GM12878 (cell line): Measurements from ENCODE around the gene TSR1. TPM values are rescaled to one million over a fixed set of nuclear protein-coding genes. Genes with fewer than 3 reads are reported as not detected.
A peak's percentile ranks its signal among the peaks of the same experiment; 100 is the strongest.

Experiments
- ATAC-seq: fragments of 200-7000 bp; cut with Tn5 transposase; 3 replicates; pipeline ENCODE4 v1.9.1; 2020; ENCODE audit warnings: mild to moderate bottlenecking, moderate library complexity
- BruUV-seq: library from RNA; stranded (reverse); fragments of 400-500 nt; replicated peaks from 2 replicates; lab custom pipeline; 2021; lab: Mats Ljungman, UMichigan
- CTCF ChIA-PET: fragments of 300-600 bp; sonication (Branson Sonifier 250); formaldehyde crosslinking; extraction: SDS; loops from one replicate; lab custom pipeline; 2021; ENCODE audit warnings: inconsistent platforms; lab: Yijun Ruan, JAX
- POLR2A ChIA-PET: fragments of 350-600 bp; formaldehyde crosslinking; extraction: SDS; loops from one replicate; lab custom pipeline; 2021; ENCODE audit warnings: inconsistent platforms; lab: Charles Lee
- RAD21 ChIA-PET: fragments of 300-600 bp; sonication (Branson Sonifier 250); formaldehyde crosslinking; loops from one replicate; lab custom pipeline; 2023; ENCODE audit warnings: antibody characterized with exemption; ENCODE audit not compliant: unreplicated experiment; lab: Charles Lee
- SMC1A ChIA-PET: fragments of 300-600 bp; sonication (Branson Sonifier 250); formaldehyde crosslinking; loops from one replicate; lab custom pipeline; 2023; ENCODE audit not compliant: unreplicated experiment, uncharacterized antibody; lab: Charles Lee
- DNase-seq: peaks from one replicate; pipeline ENCODE4 v3.0.0-alpha.2; 2011; ENCODE audit warnings: low read depth, low spot score
- FAIRE-seq: peaks from 3 replicates; lab custom pipeline; 2011; peaks lifted over from hg19 to GRCh38; lab: Jason Lieb, UNC
- H2AFZ ChIP-seq: 2 replicates; pipeline ENCODE4 v1.6.0; 2011; ENCODE audit warnings: low read depth, low read length, control low read depth; ENCODE audit not compliant: control insufficient read depth
- H3K27ac ChIP-seq: 2 replicates; pipeline ENCODE4 v1.5.1; 2011; ENCODE audit warnings: control low read depth; ENCODE audit not compliant: control insufficient read depth, insufficient read depth
- H3K27me3 ChIP-seq, 2 experiments: replicated peaks in 1 of 2; 2 replicates each; pipeline versions ENCODE4 v1.6.0 to v1.6.1; 2011; ENCODE audit warnings: low read length in 1 of 2; ENCODE audit not compliant: control insufficient read depth in 2 of 2, insufficient read depth in 2 of 2
- H3K36me3 ChIP-seq, 2 experiments: 2 replicates each; pipeline ENCODE4 v1.5.1; 2011; ENCODE audit warnings: low read length in 1 of 2; ENCODE audit not compliant: control insufficient read depth in 2 of 2, insufficient read depth in 2 of 2
- H3K4me1 ChIP-seq: 2 replicates; pipeline ENCODE4 v1.6.1; 2011; ENCODE audit warnings: mild to moderate bottlenecking, low read length, moderate library complexity, mixed read lengths; ENCODE audit not compliant: control insufficient read depth, insufficient read depth
- H3K4me2 ChIP-seq: 2 replicates; pipeline ENCODE4 v1.6.0; 2011; ENCODE audit warnings: control low read depth; ENCODE audit not compliant: control insufficient read depth, insufficient read depth
- H3K4me3 ChIP-seq: fragments of 200-600 bp; sonication (generic); 2 replicates; pipeline ENCODE4 v1.5.1; 2016
- H3K79me2 ChIP-seq: 2 replicates; pipeline ENCODE4 v1.6.0; 2011; ENCODE audit warnings: low read length; ENCODE audit not compliant: control insufficient read depth, insufficient read depth
- H3K9ac ChIP-seq: 2 replicates; pipeline ENCODE4 v1.8.0; 2011; ENCODE audit warnings: low read length, control low read depth, mixed read lengths; ENCODE audit not compliant: control insufficient read depth, insufficient read depth
- H3K9me3 ChIP-seq: replicated peaks from 3 replicates; pipeline ENCODE4 v1.5.1; 2011; ENCODE audit warnings: mild to moderate bottlenecking, low read length; ENCODE audit not compliant: control insufficient read depth, insufficient read depth
- H4K20me1 ChIP-seq: 2 replicates; pipeline ENCODE4 v1.6.0; 2011; ENCODE audit not compliant: control insufficient read depth, insufficient read depth
- BHLHE40 ChIP-seq, 2 experiments: fragments of 450-650 bp in 1 of 2; IDR thresholded peaks; 2 replicates each; pipeline ENCODE4 v1.6.1; 2011 to 2017; ENCODE audit warnings: low read depth in 2 of 2, borderline replicate concordance in 1 of 2, improper control_type of control experiment in 1 of 2, low read length in 1 of 2, mild to moderate bottlenecking in 1 of 2
- FOXM1 ChIP-seq: IDR thresholded peaks from 2 replicates; pipeline ENCODE4 v1.6.1; 2012; ENCODE audit warnings: low read depth, mild to moderate bottlenecking, inconsistent platforms, low read length, moderate library complexity
- HDAC2 ChIP-seq: fragments of 200-600 bp; sonication (generic); IDR thresholded peaks from 2 replicates; pipeline ENCODE4 v1.6.1; 2017
- SUPT20H ChIP-seq: IDR thresholded peaks from 2 replicates; pipeline ENCODE4 v1.6.1; 2011; ENCODE audit warnings: low read depth, mild to moderate bottlenecking, low read length, moderate library complexity, borderline replicate concordance; ENCODE audit not compliant: control insufficient read depth
- TCF12 ChIP-seq: IDR thresholded peaks from 2 replicates; pipeline ENCODE4 v1.6.1; 2011; ENCODE audit warnings: low read depth, mild to moderate bottlenecking, low read length
- WGBS: methylation state at CpG from one replicate; pipeline ENCODE4 v1.1.6; 2016; ENCODE audit warnings: low lambda C conversion rate; ENCODE audit not compliant: insufficient replicate concordance, insufficient coverage; ENCODE audit errors: missing lambda C conversion rate; 5-methylcytosine and 5-hydroxymethylcytosine counted together
- in situ Hi-C: fragments of 300-500 bp; cut with MboI; formaldehyde crosslinking; loops from 9 replicates; pipeline ENCODE4 v1.14.3; 2018; ENCODE audit warnings: mixed read lengths
- intact Hi-C: fragments of 100-400 bp; cut with micrococcal nuclease; formaldehyde crosslinking; loops from one replicate; pipeline ENCODE4 v1.14.2; 2022; ENCODE audit not compliant: unreplicated experiment
- polyA plus RNA-seq, 11 experiments: library from polyadenylated mRNA; depleted of rRNA in 4 of 11; unstranded in 6 of 11; stranded (reverse) in 5 of 11; fragments of >200 nt; fragmentation: Nextera tagmentation in 4 of 11; fragmentation: Illumina TruSeq in 1 of 11; extraction: Ambion mirVana in 4 of 11; extraction: Trizol in 1 of 11; gene quantifications; 1 replicate in 1 of 11; 2 replicates in 10 of 11; pipeline versions ENCODE4 v1.2.1 to v1.2.3, GENCODE V29; 2011 to 2016; ENCODE audit warnings: inconsistent platforms in 2 of 11, missing spikeins in 2 of 11, low read depth in 1 of 11
- total RNA-seq, 4 experiments: library from RNA; depleted of rRNA in 3 of 4; stranded (reverse); fragments of >200 nt in 3 of 4; fragmentation: Illumina TruSeq in 1 of 4; extraction: Trizol in 1 of 4; gene quantifications; 2 replicates each; pipeline versions ENCODE4 v1.2.1 to v1.2.3, GENCODE V29; 2013 to 2021
- TF ChIP-seq, protein P1 (sequence below): fragments of 150-350 bp; IDR thresholded peaks from 2 replicates; pipeline ENCODE4 v1.6.1; 2016; ENCODE audit warnings: low read depth, low read length
- TF ChIP-seq, protein P2 (sequence below): IDR thresholded peaks from 2 replicates; pipeline ENCODE4 v1.6.1; 2011; ENCODE audit warnings: borderline replicate concordance, low read depth, mild to moderate bottlenecking, moderate library complexity, mixed read lengths, low read length; ENCODE audit not compliant: insufficient read depth; ENCODE audit errors: extremely low read length
- TF ChIP-seq, protein P3 (sequence below), 3 experiments: IDR thresholded peaks in 2 of 3; conservative IDR thresholded peaks in 1 of 3; 2 replicates each; pipeline ENCODE4 v1.5.1; 2011; ENCODE audit warnings: low read depth in 3 of 3, low read length in 3 of 3, mild to moderate bottlenecking in 3 of 3, control low read depth in 2 of 3, moderate library complexity in 2 of 3, inconsistent platforms in 1 of 3, mixed read lengths in 1 of 3; ENCODE audit not compliant: control insufficient read depth in 2 of 3, insufficient read depth in 1 of 3; ENCODE audit errors: extremely low read depth in 1 of 3

TSR1 gene
- total and polyA plus RNA-seq, 10 of the 15 experiments (the other 5 are each of a cell fraction or from before 2014, with no cell fraction given) = 14.7 to 100 (median 46.9) TPM

DNA sequence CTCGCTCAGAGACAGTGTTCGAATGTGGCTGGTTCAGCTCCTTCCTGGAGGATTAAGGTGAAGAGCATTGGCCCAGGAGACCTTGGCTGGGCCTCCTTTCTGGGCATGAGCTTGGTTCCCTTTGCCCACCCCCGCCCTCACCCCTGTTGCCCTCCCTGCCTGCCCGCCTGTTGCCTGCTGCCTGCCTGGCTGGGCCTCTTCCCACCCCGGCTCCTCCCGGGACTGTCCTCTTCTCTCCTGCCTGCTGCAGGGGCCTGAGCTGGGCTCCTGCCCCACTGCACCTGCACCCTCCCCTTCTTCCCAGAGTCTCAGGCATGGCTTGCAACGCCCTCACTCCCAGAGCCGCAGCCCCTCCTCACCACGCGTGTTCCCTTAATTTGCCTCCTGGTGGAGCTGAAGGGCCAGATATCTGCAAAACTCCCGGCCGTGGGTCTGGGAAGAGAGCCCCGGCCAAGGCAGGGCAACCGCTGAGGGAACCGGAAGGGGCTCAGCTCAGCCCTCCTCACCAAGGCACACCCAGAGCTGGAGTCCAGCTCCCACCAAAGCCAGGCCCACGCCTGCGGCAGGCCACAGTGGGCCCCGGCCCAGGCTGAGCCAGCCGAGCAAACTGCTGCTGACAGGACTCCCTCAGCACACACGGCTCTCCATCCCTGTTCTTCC lies 33.4 kb upstream of the TSR1 start:
- FAIRE-seq (no peak), ATAC-seq (no peak), DNase-seq (no peak)
- no peak overlapping the region for H2AFZ ChIP-seq
- intact Hi-C loops (no loop called here), in situ Hi-C loops (no loop called here)
- SMC1A ChIA-PET = interaction anchor here (1.4 to 2.0 kb wide), 2 partner anchors 13 to 47 kb away, joined by 4 to 6 read pairs; no protein-coding TSS in a partner anchor
- no peaks in the 10 kb centered on the region for H3K4me1 ChIP-seq
- H3K27me3 ChIP-seq = no peaks in the 10 kb centered on the region
- RAD21 ChIA-PET = interaction anchor here (2.7 kb wide), 1 partner anchor 13 kb away, joined by 9 read pairs; no protein-coding TSS in a partner anchor
- H3K9me3 ChIP-seq = no peaks in the 10 kb centered on the region
- WGBS = 87% methylated on average over 19 of the region's 20 CpGs
- H3K27ac ChIP-seq = no peak overlapping the region
- no peak overlapping the region for H3K4me2 ChIP-seq
- no peaks in the 10 kb centered on the region for H4K20me1 ChIP-seq
- H3K79me2 ChIP-seq = no peaks in the 10 kb centered on the region
- TF ChIP-seq TCF12 (no peak), HDAC2 (no peak), SUPT20H (no peak), FOXM1 (no peak), BHLHE40 (IDR thresholded peaks at IDR 0.05; ENCODE audit: borderline replicate concordance in 1 of 2, low read depth in 2 of 2, low read length in 1 of 2) (no peak)
- TF ChIP-seq, protein P1, sequence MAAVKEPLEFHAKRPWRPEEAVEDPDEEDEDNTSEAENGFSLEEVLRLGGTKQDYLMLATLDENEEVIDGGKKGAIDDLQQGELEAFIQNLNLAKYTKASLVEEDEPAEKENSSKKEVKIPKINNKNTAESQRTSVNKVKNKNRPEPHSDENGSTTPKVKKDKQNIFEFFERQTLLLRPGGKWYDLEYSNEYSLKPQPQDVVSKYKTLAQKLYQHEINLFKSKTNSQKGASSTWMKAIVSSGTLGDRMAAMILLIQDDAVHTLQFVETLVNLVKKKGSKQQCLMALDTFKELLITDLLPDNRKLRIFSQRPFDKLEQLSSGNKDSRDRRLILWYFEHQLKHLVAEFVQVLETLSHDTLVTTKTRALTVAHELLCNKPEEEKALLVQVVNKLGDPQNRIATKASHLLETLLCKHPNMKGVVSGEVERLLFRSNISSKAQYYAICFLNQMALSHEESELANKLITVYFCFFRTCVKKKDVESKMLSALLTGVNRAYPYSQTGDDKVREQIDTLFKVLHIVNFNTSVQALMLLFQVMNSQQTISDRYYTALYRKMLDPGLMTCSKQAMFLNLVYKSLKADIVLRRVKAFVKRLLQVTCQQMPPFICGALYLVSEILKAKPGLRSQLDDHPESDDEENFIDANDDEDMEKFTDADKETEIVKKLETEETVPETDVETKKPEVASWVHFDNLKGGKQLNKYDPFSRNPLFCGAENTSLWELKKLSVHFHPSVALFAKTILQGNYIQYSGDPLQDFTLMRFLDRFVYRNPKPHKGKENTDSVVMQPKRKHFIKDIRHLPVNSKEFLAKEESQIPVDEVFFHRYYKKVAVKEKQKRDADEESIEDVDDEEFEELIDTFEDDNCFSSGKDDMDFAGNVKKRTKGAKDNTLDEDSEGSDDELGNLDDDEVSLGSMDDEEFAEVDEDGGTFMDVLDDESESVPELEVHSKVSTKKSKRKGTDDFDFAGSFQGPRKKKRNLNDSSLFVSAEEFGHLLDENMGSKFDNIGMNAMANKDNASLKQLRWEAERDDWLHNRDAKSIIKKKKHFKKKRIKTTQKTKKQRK = no peak
- TF ChIP-seq, protein P2, sequence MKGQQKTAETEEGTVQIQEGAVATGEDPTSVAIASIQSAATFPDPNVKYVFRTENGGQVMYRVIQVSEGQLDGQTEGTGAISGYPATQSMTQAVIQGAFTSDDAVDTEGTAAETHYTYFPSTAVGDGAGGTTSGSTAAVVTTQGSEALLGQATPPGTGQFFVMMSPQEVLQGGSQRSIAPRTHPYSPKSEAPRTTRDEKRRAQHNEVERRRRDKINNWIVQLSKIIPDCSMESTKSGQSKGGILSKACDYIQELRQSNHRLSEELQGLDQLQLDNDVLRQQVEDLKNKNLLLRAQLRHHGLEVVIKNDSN = no peak
- TF ChIP-seq, protein P3, sequence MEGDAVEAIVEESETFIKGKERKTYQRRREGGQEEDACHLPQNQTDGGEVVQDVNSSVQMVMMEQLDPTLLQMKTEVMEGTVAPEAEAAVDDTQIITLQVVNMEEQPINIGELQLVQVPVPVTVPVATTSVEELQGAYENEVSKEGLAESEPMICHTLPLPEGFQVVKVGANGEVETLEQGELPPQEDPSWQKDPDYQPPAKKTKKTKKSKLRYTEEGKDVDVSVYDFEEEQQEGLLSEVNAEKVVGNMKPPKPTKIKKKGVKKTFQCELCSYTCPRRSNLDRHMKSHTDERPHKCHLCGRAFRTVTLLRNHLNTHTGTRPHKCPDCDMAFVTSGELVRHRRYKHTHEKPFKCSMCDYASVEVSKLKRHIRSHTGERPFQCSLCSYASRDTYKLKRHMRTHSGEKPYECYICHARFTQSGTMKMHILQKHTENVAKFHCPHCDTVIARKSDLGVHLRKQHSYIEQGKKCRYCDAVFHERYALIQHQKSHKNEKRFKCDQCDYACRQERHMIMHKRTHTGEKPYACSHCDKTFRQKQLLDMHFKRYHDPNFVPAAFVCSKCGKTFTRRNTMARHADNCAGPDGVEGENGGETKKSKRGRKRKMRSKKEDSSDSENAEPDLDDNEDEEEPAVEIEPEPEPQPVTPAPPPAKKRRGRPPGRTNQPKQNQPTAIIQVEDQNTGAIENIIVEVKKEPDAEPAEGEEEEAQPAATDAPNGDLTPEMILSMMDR (IDR thresholded peaks at IDR 0.05 in 2 of 3, conservative IDR thresholded peaks at IDR 0.05 in 1 of 3; ENCODE audit: control insufficient read depth in 2 of 3, extremely low read depth in 1 of 3, insufficient read depth in 1 of 3, low read depth in 3 of 3, low read length in 3 of 3) = 0 out of 6 replicates have a peak, but pooled peaks of 1 of the 3 experiments have one; percentile 1
- no peak overlapping the region for H3K9ac ChIP-seq
- CTCF ChIA-PET = interaction anchor here (1.4 to 2.2 kb wide), 2 partner anchors 12 to 46 kb away, joined by 4 to 12 read pairs; no protein-coding TSS in a partner anchor
- BruUV-seq = no TSS peak
- H3K36me3 ChIP-seq = no peaks in the 10 kb centered on the region; a peak in 1 of 4 replicates
- POLR2A ChIA-PET = no interaction called here
- no peak overlapping the region for H3K4me3 ChIP-seq
